Naive B cell (primary cell): ENCODE results near the gene NAP1L4. TPM values are rescaled to one million over a fixed set of nuclear protein-coding genes. Genes with fewer than 3 reads are reported as not detected.
A peak's percentile ranks its signal among the peaks of the same experiment; 100 is the strongest.

Source experiments
- ATAC-seq, 2 donors: fragments of 150-1000 bp; cut with Tn5 transposase; 2 replicates each; pipeline ENCODE4 v1.10.0; 2021; ENCODE audit warnings: low read depth in 2 of 2, mild to moderate bottlenecking in 2 of 2, moderate library complexity in 2 of 2
- DNase-seq: peaks from one replicate; pipeline ENCODE4 v3.0.0; 2022
- H3K27ac Mint-ChIP-seq, 6 donors: one replicate each; pipeline ENCODE4 v1.8.0; 2020 to 2022; ENCODE audit warnings: mild to moderate bottlenecking in 6 of 6, mixed read lengths in 6 of 6, moderate library complexity in 5 of 6, inconsistent platforms in 2 of 6
- H3K27me3 Mint-ChIP-seq, 3 donors: one replicate each; pipeline ENCODE4 v1.8.0; 2021 to 2022; ENCODE audit warnings: mixed read lengths in 3 of 3, mild to moderate bottlenecking in 1 of 3
- H3K36me3 Mint-ChIP-seq, 2 donors: one replicate each; pipeline ENCODE4 v1.8.0; 2020 to 2022; ENCODE audit warnings: mixed read lengths in 2 of 2, inconsistent platforms in 1 of 2, mild to moderate bottlenecking in 1 of 2
- H3K4me1 Mint-ChIP-seq, 3 donors: one replicate each; pipeline ENCODE4 v1.8.0; 2020 to 2022; ENCODE audit warnings: mixed read lengths in 3 of 3, inconsistent platforms in 1 of 3, mild to moderate bottlenecking in 1 of 3, moderate library complexity in 1 of 3
- H3K4me3 Mint-ChIP-seq, 8 donors: one replicate each; pipeline ENCODE4 v1.8.0; 2020 to 2022; ENCODE audit warnings: mild to moderate bottlenecking in 8 of 8, mixed read lengths in 8 of 8, moderate library complexity in 8 of 8, inconsistent platforms in 2 of 8
- H3K9me3 Mint-ChIP-seq, 7 donors: one replicate each; pipeline ENCODE4 v1.8.0; 2020 to 2022; ENCODE audit warnings: mixed read lengths in 7 of 7, mild to moderate bottlenecking in 5 of 7, inconsistent platforms in 2 of 7, moderate library complexity in 1 of 7
- polyA plus RNA-seq, 6 donors: library from polyadenylated mRNA; unstranded; fragments of 300-500 nt; fragmentation: Illumina TruSeq; gene quantifications; one replicate each; pipeline ENCODE4 v1.2.3, GENCODE V29; 2021; ENCODE audit warnings: low read depth in 6 of 6

Gene NAP1L4
- polyA plus RNA-seq, 6 donors from 2014 or later = 57.8 to 78.2 (median 65.1) TPM

DNA sequence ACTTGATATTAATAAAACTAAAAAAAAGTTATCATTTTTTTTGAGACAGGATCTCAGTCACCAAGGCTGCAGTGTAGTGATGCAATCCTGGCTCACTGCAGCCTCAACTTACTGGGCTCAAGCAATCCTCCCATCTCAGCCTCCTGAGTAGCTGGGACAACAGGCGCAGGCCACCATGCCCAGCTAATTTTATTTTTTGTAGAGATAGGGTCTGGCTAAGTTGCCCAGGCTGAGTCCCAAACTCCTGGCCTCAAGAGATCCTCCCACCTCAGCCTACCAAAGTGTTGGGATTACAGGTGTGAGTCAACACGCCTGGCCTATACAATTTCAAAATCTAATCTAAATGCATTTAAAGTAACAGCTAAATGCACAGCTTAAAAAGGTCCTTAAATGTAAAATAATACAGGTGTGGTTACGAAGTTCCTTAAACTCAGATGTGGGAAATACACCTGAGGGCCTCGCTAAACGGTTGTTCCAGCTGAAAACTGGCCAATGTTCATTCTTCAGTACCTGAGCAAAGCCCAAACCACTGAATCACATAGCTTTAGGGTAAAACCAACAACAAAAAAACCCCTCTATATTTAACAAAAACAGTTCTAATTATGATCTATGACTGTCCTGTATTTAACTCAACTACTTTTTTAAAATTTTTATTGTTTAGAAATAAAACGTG lies 11.8 kb downstream of the NAP1L4 start:
- peaks cover 7 to 21% of the 10 kb centered on the region in 2 donors for H3K36me3 Mint-ChIP-seq
- no peaks in the 10 kb centered on the region for H3K9me3 Mint-ChIP-seq
- H3K27me3 Mint-ChIP-seq = no peaks in the 10 kb centered on the region
- H3K4me1 Mint-ChIP-seq = peaks cover 22 to 39% (median 33%) of the 10 kb centered on the region in 3 donors
- DNase-seq (no peak), ATAC-seq (no peak)
- H3K27ac Mint-ChIP-seq = no peak overlapping the region
- no peak overlapping the region for H3K4me3 Mint-ChIP-seq

- DNase-seq (no peak), ATAC-seq (no peak)
- Mint-ChIP-seq H3K4me3 (no peak overlapping the region), H3K27ac (no peak overlapping the region), H3K27me3 (no peaks in the 10 kb centered on the region), H3K4me1 (peaks cover 6 to 16% (median 13%) of the 10 kb centered on the region in 3 donors), H3K9me3 (no peaks in the 10 kb centered on the region), H3K36me3 (peaks cover 8 to 17% of the 10 kb centered on the region in 2 donors)
Measured at GRCh38 chr11:2977113-2977512, 15.0 kb downstream of the NAP1L4 start.

GRCh38 chr11:2976294-2977063 lies 15.7 kb downstream of the NAP1L4 start:
- H3K4me1 Mint-ChIP-seq = peaks cover 0 to 12% (median 7%) of the 10 kb centered on the region in 3 donors
- peaks cover 10 to 17% of the 10 kb centered on the region in 2 donors for H3K36me3 Mint-ChIP-seq
- no peak overlapping the region for H3K4me3 Mint-ChIP-seq
- H3K9me3 Mint-ChIP-seq = no peaks in the 10 kb centered on the region
- peak overlapping the region in 1 of 6 donors; percentile 21 for H3K27ac Mint-ChIP-seq
- H3K27me3 Mint-ChIP-seq = no peaks in the 10 kb centered on the region
- DNase-seq = no peak
- ATAC-seq = no peak

GRCh38 chr11:2975594-2975993 lies 16.5 kb downstream of the NAP1L4 start:
- Mint-ChIP-seq H3K9me3 (no peaks in the 10 kb centered on the region), H3K27ac (no peak overlapping the region), H3K4me1 (peaks cover 0 to 9% (median 7%) of the 10 kb centered on the region in 3 donors), H3K36me3 (peaks cover 18 to 22% of the 10 kb centered on the region in 2 donors), H3K4me3 (no peak overlapping the region), H3K27me3 (no peaks in the 10 kb centered on the region)
- DNase-seq (no peak), ATAC-seq (peak; percentile 67 to 69)

- no peak for ATAC-seq
- Mint-ChIP-seq H3K9me3 (no peaks in the 10 kb centered on the region), H3K27me3 (no peaks in the 10 kb centered on the region), H3K36me3 (peaks cover 18 to 30% of the 10 kb centered on the region in 2 donors), H3K4me1 (peaks cover 0 to 9% (median 7%) of the 10 kb centered on the region in 3 donors), H3K4me3 (no peak overlapping the region), H3K27ac (peak overlapping the region in 1 of 6 donors; percentile 36)
- DNase-seq = no peak
Measured at GRCh38 chr11:2974272-2974671, 17.9 kb downstream of the NAP1L4 start.

DNA sequence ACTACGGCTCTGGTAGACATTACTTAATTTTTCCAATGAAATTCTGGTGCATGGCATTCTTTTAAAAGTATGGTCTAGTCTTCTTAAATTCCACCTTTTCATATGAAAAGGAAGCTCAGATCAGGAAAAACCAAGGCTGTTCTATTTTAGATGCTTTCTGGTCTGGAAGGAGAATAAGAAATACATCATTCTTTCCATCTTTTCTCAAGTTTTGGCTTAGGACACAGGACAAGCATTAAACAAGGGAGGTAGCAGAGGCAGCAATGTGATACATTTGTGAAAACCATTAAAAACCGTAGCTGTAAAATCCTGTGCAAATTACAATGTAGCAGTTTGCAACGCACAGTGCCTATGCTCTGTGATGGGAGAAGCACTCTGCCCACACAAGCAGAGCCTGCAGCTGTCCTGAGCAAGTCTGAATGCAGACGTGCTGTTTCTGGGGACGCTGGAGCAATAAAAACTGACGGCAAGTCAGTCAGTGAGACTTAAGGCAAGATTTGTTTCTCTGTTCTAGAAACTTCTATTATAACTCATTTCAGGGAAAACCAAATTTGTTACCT lies 23.7 kb downstream of the NAP1L4 start:
- Mint-ChIP-seq H3K27ac (no peak overlapping the region), H3K27me3 (no peaks in the 10 kb centered on the region), H3K9me3 (no peaks in the 10 kb centered on the region), H3K36me3 (peaks cover 27 to 48% of the 10 kb centered on the region in 2 donors), H3K4me1 (peaks cover 0 to 6% (median 0%) of the 10 kb centered on the region in 3 donors), H3K4me3 (no peak overlapping the region)
- ATAC-seq = no peak
- no peak for DNase-seq

DNA sequence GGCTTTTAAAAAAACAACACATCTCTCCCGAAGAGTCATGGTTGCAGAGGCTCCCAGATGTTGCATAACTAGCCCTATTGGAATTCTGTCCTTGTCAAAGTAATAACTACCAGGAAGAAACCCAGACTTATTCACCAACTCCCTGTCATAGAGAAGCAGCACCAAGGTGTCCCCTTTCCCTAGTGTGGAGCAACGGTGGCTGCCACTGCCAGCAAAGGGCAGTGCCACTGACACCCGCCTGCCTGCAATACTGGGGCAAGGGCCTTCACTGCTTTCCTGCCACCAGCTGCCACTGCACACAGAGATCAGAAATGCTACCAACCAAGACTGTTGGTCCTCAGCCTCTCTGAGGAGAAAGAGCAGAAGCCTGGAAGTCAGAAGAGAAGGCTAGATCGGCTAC lies 27.3 kb downstream of the NAP1L4 start:
- H3K36me3 Mint-ChIP-seq = peaks cover 24 to 38% of the 10 kb centered on the region in 2 donors
- no peaks in the 10 kb centered on the region for H3K27me3 Mint-ChIP-seq
- DNase-seq = no peak

GRCh38 chr11:2963761-2964160 lies 28.4 kb downstream of the NAP1L4 start:
- DNase-seq (no peak), ATAC-seq (no peak)
- Mint-ChIP-seq H3K4me3 (no peak overlapping the region), H3K27ac (no peak overlapping the region), H3K36me3 (peaks cover 24 to 41% of the 10 kb centered on the region in 2 donors), H3K27me3 (no peaks in the 10 kb centered on the region), H3K4me1 (peaks cover 6 to 14% (median 7%) of the 10 kb centered on the region in 3 donors), H3K9me3 (no peaks in the 10 kb centered on the region)

More for the DNA sequence above, 27.3 kb downstream of the NAP1L4 start:
- Mint-ChIP-seq H3K27ac (no peak overlapping the region), H3K4me3 (no peak overlapping the region), H3K4me1 (peaks cover 6 to 14% (median 7%) of the 10 kb centered on the region in 3 donors), H3K9me3 (no peaks in the 10 kb centered on the region)
- no peak for ATAC-seq

DNA sequence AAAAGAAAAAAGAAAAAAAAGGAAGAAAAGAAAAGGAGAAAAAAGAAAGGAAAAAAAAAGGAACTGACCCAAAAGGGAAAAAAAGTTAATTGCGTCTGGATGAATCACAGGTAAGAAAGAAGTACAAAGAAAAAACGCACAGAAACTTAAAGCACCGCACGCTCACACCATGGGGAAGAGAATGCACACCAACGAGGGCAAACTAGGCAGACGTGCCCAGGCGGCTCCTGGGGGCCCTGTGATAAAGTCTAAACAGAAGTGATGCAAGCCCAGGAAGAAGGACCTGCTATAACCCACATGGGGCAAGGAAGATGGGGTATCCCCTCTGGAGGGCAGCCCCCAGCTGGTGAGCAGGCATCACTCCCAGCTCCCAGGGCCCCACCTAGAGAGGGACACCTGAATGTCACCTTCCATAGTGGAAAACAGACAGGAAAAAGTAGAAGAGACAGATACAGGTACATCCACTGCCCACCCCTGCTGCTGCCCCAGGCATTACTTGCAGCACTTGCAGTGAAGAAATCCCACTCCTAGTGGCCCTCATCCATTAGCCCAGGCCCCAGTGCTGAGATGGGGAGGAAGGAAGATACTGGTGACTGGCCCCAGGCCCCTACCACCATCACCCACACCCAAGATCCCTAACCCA lies 28.9 kb downstream of the NAP1L4 start:
- Mint-ChIP-seq H3K4me3 (no peak overlapping the region), H3K4me1 (peaks cover 6 to 14% (median 7%) of the 10 kb centered on the region in 3 donors), H3K9me3 (no peaks in the 10 kb centered on the region), H3K36me3 (peaks cover 24 to 42% of the 10 kb centered on the region in 2 donors), H3K27me3 (no peaks in the 10 kb centered on the region), H3K27ac (peak overlapping the region in 1 of 6 donors; percentile 75)
- ATAC-seq = no peak
- DNase-seq = no peak

- Mint-ChIP-seq H3K27me3 (no peaks in the 10 kb centered on the region), H3K36me3 (peaks cover 24 to 36% of the 10 kb centered on the region in 2 donors), H3K27ac (peak overlapping the region in 2 of 6 donors; percentile 39 to 84), H3K9me3 (no peaks in the 10 kb centered on the region), H3K4me1 (peaks cover 6 to 8% (median 7%) of the 10 kb centered on the region in 3 donors), H3K4me3 (no peak overlapping the region)
- ATAC-seq = no peak
- DNase-seq = no peak
Measured at GRCh38 chr11:2961080-2961479, 31.0 kb downstream of the NAP1L4 start.

- H3K36me3 Mint-ChIP-seq = peaks cover 17 to 31% of the 10 kb centered on the region in 2 donors
- DNase-seq (no peak), ATAC-seq (no peak)
- H3K27ac Mint-ChIP-seq = peak overlapping the region in 1 of 6 donors; percentile 59
- H3K27me3 Mint-ChIP-seq = no peaks in the 10 kb centered on the region
- H3K4me1 Mint-ChIP-seq = peaks cover 6 to 8% (median 7%) of the 10 kb centered on the region in 3 donors
- no peaks in the 10 kb centered on the region for H3K9me3 Mint-ChIP-seq
- H3K4me3 Mint-ChIP-seq = no peak overlapping the region
Measured at GRCh38 chr11:2960139-2960538, 32.0 kb downstream of the NAP1L4 start.

DNA sequence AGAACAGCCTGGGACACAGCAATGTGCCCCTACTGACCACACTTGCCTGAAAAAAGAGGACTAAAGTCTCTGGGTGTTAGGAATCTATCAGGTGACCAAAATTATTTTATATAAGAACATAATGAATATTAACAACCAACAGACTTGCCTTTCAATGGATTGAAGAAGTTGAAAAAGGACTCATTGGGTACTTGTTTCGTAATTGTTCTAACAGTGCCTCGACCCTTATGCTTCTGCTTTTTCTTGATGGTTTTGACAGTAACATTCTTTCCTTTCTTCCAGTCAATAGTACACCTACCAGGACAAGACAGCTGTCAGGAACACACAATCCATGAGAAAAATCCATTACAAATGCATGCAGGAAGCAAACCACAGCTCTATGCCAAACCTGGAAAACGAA lies 33.9 kb downstream of the NAP1L4 start:
- Mint-ChIP-seq H3K27ac (no peak overlapping the region), H3K4me1 (peaks cover 6 to 8% (median 7%) of the 10 kb centered on the region in 3 donors), H3K4me3 (no peak overlapping the region), H3K27me3 (no peaks in the 10 kb centered on the region), H3K9me3 (no peaks in the 10 kb centered on the region), H3K36me3 (peaks cover 15 to 27% of the 10 kb centered on the region in 2 donors)
- DNase-seq = no peak
- no peak for ATAC-seq

- ATAC-seq = no peak
- Mint-ChIP-seq H3K36me3 (peaks cover 9 to 27% of the 10 kb centered on the region in 2 donors), H3K4me1 (peaks cover 2 to 3% (median 2%) of the 10 kb centered on the region in 3 donors), H3K27me3 (no peaks in the 10 kb centered on the region), H3K27ac (peak overlapping the region in 1 of 6 donors; percentile 13), H3K9me3 (no peaks in the 10 kb centered on the region), H3K4me3 (no peak overlapping the region)
- DNase-seq = no peak
Measured at GRCh38 chr11:2955906-2956476, 36.1 kb downstream of the NAP1L4 start.
